Stimulated activated CD8-positive, alpha-beta memory T cell treated with anti-CD3 and anti-CD28 coated beads, Interleukin-7, amount 100 ng/mL, for 48 hours (primary cell): ENCODE data around the gene CDH12.
"Not testable (repeated sequence)": the region's sequence is repeated elsewhere in the genome, so short reads cannot be mapped to it uniquely, and the experiment has no call there.

Experiments used
- DNase-seq, 2 donors: peaks; one replicate each; pipeline ENCODE4 v3.0.0-alpha.2; 2020; ENCODE audit warnings: low read depth in 1 of 2; ENCODE audit errors: extremely low read depth in 1 of 2

Gene CDH12

DNA sequence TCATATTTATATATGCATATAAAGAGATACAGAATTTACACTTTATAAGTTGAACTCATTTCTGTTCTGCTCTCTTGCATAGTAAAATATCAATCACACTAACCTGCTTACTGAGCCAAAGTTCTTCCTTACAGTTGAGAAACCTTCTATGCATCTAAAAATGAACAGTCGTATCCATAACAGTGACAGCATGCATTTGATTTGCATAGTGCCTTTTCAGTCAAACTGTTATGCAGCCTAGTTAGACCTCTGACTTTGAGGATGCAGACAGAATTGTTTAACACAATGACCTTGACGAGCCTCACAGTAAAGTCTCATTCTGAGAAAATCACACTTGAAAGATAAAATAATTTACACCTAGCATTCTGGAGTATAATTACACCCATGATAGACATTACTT is 683.9 kb downstream of the CDH12 start:
- DNase-seq: not testable (repeated sequence)

DNA sequence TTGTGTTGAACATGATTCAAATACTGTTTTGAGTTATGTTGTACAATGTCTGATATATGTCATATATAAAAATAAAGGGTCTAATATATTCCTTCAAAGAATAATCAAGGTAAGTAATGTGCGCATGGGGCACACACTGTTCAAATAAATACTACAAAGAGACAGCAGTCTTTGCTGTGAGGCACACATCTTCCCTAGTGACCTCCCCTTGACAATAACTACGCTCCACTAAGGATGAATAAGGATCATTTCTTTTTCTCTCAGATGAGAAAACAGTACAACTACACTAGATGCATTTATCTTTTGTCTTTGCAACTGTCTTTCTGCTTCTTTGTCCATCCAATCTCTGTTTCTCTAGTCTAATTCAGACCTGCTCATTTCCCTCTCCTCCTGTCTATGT is 684.4 kb downstream of the CDH12 start:
- not testable (repeated sequence) for DNase-seq

DNA sequence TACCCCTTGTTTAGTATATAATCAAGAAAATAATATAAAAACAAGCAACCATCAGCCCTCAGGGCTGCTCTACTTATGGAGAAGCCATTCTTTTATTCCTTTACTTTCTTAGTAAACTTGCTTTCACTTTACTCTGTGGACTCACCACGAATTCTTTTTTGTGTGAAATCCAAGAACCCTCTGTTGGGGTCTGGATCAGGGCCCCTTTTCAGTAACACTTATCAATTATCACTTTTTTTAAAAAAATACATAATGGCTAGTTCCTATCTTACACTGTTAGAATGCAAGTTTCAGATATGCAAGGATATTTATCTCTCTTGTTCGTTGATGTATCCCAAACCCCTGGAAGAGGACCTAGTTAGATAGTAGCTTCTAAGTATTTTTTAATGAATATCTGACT is 687.2 kb downstream of the CDH12 start:
- not testable (repeated sequence) for DNase-seq

DNA sequence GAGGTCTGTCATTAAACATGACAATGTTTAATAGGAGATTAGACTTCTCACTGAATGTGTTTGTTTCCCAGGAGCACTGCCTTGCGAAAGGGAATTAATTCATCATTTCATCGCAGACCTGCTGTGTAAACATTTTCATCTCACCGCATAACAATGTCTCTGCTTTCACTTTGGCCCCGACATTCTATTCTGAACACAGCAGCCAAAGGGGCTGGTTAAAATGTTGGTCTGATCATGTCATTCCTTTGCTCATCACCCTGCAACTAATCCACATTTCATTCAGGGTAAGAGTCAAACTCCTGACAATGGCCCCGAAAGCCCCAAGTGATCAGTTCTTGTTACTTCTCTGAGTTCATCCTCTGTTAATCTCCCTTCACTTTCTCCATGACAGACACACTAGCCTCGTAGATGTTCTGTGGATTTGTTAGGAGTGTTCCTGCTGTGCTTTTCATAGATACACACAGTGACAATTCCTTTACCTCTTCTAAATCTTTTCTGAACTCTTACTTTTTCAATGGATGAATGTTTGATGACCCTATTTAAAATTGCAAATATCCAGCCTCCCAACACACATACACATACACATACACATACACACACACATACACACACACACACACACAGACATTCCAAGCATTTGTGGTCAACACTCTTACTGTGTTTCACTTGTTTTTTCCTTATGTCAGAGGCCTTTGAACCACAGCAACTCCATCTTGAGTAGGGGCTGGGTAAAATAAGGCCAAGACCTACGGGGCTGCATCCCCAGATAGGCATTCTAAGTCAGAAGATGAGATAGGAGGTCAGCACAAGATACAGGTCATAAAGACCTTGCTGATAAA is 688.0 kb downstream of the CDH12 start:
- DNase-seq: not testable (repeated sequence)

DNA sequence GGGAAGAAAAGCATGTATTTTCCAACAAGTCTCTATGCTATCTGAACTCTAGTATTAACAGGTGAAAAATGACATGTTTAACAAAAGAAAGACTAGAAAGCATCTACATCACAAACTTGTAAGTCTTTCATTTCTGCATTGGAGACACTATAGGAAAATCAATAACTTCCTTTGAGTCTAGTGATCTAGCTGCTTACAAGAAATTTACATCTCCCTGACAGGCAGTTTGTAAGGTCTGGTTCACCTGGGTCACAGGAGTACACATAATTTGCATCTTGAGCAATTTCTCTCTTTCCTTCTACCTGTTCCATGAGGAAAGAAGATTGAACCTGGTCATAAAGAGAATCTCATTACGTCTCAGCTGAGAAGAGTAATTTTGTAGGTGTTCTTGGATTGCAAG is 696.2 kb downstream of the CDH12 start:
- not testable (repeated sequence) for DNase-seq

DNA sequence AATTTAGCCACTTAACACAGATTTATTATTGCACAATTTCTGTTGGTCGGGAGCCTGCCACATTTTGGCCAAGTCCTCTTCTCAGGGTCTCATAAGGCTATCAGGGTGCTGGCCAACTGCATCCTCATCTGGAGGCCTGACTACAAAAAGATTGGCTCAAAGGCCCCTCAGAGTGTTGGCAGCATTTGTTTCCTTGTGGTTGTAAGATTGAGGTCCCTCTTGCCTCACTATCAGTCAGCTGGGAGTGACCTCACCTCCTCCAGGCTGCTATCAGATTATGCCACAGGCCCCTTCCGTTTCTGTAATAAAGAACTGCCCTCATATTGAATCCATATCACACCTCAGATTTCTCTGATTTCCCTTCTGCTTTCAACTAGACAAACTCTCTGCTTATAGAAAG is 698.4 kb downstream of the CDH12 start:
- not testable (repeated sequence) for DNase-seq

DNA sequence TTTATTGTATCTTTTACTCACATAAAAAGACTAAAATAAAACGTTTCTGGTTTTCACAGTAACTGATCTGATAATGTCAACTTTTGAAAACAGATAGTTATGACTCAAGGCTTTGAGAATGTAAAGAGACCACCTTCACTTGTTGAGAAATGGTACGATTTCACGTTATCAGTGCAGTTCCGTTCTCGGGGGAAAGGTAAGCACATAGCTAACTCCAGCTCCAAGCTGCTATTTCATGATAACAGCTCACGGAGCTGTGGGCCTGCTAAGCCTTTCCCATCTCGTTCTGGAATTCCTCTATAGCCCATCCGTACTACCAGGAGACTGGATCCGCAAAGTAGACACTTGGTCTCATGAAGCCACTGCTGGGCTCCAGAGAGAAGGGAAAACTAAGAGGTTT is 701.3 kb downstream of the CDH12 start:
- DNase-seq: not testable (repeated sequence)

DNA sequence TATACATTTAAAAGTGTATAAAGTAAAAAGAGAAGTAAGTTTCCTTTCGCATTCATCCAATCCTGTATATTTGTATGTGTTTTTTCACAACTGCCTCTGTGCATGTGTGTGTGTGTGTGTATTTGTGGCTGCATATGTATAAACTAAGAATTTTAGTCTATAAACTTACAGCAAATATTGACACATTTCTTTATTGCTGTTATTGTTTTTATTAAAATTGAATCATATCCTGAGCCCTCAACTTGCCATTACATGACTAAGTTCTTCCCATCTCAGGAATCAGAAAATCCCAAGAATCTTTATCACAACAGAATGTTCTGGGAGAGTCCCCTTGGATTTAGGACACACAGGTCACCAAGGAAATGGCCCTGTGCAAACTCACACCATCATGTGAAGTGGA is 712.7 kb downstream of the CDH12 start:
- DNase-seq: not testable (repeated sequence)

DNA sequence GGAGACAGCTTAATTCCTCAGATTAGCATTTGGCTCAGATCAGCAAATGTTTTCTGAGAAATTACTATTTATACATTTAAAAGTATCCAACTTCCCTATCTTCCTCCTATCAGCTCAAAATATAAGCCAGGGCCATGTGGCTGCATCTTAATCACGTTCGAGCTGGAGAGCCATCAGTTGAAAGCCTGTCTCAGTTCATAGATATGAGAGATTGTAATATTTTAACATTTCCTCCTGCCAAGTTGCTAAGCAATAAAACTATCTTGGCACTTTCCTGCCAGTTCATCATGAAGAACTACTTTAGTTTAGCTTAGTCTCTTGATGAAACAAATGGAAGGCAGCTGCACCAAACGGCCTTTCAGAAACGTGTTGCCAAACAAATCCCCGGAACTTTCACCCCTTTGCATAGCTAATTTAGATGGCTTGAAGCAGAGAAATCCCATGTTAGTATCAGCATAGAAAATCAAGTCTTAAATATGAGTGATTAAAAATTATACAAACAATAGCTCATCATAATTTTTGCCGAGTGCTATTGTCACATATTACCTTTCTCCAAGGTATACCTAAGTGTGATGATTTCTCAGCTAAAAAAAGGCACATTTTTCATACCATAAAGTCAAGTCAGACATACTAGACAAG is 713.4 kb downstream of the CDH12 start:
- not testable (repeated sequence) for DNase-seq

DNA sequence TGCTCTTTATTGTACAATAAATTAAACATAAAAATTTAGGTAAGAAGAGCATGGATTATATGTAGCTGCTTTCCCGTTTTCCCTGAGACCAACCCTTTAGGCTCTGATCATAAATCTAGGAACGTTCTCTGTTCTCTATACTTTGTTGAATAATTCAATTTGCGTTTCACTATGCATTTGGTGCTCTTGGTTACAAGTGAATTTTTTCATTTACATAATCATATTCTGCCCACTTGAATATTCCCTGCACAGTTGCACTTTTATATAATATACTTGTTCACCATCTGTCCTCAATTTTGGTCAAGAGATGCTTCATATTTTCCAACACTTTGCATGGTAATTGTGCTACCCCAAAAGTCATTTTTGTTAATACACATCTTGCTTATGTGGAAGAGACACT is 741.8 kb downstream of the CDH12 start:
- DNase-seq: no peak

DNA sequence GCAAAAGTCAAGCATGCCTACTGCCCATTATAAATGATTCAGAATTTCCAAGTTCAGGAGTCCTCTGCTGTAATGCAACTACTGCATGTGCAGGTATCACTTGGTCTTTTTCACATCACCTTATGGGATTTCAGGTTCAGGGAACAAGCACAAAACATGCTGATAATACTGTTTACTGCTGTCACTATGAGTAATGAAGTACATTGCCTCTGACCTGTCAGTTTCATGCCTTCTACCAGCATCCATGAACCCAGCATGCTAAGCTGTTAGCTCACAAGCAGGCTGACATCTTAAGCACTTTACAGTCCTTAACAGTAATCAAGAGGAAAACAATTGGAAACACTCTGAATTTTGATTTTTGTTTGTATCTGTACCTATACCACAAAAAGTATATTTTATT is 743.8 kb downstream of the CDH12 start:
- DNase-seq: no peak

DNA sequence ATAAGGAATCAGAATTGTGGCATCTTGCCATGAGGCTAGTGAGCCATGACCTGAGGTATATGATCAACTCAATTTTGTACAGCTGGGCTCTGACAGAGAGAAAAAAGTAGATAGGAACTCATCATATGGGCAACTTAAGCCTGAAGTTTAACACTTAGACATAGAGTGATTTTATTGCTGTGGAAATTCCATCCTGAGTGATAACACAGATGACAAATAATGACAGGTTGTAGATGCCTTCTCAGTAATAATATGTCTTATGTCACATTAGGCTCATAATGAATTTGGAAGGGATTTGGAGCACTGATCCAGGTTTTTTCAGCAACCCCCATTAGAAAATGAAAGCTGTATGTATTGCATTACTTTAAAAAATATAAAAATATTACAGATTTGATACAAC is 744.6 kb downstream of the CDH12 start:
- DNase-seq: no peak

DNA sequence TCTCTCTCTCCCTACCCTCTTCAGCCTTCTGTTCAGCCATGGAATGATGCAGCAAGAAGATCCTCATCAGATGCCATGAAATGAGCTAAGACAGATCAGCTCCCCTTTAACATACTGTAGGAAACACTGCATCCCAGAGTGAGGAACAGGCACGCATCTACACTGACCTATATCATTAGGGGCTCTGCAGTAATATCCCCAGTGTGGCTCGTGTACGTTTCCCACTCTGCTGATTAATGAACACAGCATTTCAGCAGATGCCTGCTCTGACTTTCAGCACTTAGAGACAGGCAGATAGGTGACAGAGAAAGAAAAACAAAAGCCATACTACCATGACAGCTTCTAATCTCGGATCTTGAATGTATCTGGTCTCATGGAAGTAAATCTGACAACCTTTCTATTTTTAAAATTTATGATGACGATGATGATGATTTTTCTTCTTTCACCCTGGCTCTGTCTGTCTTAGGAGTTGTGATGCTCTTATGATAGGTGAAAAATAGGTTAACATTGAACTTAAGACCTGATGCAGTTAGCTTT is 750.3 kb downstream of the CDH12 start:
- DNase-seq: no peak

DNA sequence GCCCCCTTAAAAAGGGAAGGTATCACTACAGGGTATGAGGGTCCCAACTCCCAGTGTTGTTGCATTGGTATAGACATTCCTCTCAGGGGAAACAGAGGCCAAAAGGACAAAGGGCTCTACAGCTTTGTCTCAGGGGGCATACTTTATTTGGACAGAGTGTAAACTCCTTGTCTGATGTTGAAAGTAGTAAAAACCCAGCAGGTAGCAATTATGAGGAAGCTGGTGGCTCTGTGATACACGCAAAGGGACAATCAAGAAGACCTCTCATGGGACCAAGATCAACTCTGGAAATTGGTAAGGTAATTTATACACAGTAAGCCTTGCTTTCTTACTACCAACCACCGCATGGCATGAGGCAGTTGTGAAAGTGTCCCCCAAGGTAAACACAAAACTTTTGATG is 764.6 kb downstream of the CDH12 start:
- no peak for DNase-seq

DNA sequence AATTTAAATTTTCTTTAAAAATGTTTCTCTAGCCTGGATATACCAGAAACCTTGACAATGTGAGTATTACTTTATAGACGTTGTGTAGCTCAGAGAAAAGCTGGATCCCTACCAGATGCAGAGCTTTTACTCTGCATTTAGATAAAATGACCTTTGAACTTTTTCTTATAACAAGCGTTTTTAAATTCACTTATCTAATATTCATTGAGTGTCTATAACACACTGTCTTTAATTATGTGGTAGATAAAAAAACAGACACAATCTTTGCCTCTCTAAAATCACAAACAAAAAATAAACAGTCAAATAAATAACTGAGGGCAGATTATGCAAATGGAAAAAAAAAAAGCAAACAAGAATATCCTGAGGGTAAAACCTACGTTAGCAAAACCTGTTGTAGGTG is 773.6 kb downstream of the CDH12 start:
- no peak for DNase-seq

DNA sequence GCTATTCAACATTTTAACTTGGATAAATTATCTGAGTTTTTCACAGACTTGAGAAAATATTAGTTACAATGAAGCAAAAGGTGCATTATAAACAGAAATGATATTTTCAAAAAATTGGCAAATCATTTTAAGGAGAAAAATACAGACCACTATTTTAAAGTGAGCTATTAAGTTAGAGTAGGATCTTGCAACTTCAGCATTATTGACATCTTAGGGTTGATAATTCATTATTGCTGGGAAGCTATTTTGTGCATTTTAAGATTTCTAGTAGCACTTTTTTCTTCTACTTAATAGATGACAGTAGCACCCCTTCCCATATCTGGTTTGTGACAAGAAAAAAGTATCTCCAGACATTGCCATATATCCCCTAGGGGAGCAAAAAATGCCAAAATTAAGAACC is 774.1 kb downstream of the CDH12 start:
- DNase-seq: no peak

DNA sequence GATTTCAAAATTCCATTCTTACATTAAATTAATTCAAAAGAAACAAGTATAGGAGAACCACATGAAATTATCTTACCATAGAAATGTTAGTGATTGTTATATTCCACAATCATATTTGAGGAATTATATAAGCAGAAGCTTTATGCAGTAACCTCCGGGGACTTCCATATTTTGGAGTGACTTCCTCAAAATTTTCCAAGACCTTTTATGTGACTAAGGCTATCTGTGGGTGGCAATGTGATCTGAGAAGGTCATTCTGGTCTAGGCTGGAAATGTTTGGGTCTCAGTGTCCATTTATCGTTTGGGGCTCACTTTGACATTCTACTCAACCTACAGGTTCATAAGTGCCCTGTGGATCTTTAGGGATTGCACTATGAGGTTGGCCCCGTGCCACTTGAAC is 776.6 kb downstream of the CDH12 start:
- no peak for DNase-seq

DNA sequence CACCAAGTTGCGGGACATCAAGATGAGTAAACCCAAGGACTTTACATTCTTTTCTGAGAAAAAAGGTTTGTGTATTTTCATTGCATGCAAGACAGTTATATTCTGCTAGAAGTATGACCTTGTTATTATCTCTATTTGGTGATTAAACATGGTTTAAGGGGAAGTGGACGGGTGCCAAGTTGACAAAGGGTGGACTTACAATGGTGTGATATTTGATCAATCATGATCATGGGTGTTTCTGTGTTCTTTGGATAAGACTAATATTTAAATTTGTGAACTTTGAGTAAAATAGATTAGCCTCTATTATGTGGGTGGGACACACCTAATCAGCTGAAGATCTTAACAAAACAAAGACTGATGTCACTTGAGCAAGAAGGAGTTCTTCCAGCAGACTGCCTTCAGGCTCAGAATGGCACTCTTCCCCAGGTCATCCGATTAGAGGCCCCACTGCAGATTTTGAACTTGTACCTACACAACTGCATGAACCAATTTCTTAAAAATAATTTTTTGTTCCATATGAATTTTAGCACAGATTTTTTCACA is 782.9 kb downstream of the CDH12 start:
- no peak for DNase-seq

DNA sequence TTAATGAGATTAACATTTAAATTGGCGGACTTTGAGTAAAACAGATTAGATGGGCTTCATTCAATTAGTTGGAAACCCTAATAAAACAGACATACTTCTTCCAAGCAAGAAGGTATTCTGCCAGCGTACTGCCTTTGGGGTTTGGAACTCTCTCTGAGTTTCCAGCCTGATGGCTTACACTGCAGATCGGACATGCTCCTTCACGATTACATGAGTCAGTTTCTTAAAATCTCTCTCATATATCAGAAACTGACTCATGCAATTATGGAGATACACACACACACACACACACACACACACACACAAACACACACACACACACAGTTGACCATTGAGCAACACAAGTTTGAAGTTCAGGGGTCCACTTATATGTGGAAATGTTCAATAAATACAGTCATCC is 789.4 kb downstream of the CDH12 start:
- no peak for DNase-seq

DNA sequence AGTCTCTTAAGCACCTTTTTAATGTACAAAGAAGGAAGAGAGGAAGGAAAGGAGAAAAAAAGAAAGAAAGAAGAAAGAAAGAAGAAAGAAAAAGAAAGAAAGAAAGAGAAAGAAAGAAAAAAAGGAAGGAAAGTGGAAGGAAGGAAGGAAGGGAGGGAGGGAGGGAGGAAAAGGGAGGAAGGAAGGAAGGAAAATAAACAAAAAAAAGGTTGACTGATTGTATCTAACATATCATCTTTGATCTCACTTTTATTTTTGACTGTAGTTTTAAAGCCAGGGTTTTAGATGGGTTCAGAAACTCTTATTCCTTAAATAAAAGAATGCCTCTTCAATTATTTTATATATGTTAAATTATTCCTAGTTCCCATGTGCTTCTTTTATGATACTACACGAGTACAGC is 794.5 kb downstream of the CDH12 start:
- DNase-seq: no peak

DNA sequence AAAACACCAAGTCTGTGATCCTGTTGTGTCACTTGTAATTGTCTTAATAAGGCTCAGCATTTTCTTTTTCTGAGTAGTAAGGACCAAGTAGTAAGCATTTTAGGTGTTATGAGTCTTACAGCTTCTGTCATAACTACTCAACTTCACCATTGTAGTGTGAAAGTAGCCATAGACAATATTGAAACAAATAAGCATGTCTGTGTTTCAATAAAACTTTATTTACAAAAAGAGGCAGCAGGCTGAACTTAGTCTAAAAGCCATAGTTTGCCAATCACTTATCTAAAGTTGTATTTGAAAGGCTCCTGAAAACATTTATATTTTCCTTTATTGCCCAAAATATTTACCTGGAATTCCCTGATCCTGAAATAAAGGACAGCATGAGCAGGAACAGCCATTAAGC is 796.1 kb downstream of the CDH12 start:
- no peak for DNase-seq

DNA sequence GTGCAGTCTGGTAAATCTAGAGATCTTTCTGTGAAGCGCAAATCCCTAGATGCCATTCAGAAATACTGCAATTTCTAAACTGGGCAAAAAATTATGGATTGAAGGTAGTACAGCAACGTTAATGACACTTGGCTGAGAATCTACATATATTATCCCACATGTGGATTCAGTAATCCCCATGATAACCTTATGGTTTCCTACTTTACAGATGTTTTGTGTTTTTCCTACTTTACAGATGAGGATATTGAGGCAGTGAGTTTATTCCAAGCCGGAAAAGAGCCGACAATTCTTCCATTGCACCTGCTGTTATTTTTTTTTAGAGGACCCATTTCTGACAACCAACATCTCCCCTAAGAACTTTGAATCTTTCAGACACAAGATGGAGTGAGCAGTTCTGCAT is 796.5 kb downstream of the CDH12 start:
- DNase-seq: no peak
